HG02885 (cell line): ENCODE results near the gene PALMD.

ENCODE experiments used
- ATAC-seq: cut with Tn5 transposase; IDR thresholded peaks from one replicate; pipeline ENCODE4 v1.9.1; 2021; ENCODE audit warnings: mild to moderate bottlenecking; ENCODE audit not compliant: unreplicated experiment, poor library complexity

The PALMD gene

GRCh38 chr1:99629164-99629563, 16.7 kb upstream of the PALMD start:
- no peak for ATAC-seq

DNA sequence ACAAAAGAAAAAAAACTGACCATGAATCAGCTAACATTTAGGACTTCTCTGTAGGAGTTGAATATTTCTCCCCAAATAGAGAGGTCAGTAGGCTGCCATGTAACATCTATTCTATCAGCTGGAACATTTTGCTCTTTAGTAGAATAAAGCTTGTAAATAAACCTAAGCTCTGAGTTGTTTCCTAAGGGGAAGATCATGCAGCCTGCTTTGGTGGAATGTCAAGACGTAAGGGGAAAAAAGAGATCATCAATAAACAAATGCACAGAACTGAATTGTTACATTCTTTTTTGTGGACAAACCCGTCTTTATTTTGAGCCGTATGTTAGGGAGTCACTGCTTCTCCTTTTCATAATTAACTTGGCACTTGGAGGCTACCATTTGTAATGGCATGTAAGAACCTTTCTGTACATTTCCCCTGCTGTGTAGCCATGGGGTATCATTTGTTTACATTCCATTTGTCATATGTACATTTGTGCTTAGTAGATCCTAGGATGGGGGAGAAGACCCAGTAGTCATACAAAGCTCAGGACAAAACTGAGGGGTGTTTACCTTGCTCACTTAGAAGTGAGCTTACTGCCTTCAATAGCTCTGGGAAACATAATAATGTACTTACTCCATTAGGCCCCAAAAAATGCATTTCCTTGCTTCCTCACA, 10.8 kb upstream of the PALMD start:
- ATAC-seq: no peak

GRCh38 chr1:99635664-99636063, 10.2 kb upstream of the PALMD start:
- no peak for ATAC-seq

GRCh38 chr1:99636647-99637175, 9.2 kb upstream of the PALMD start:
- no peak for ATAC-seq

- ATAC-seq: no peak
Observed at GRCh38 chr1:99638853-99639252, 7.1 kb upstream of the PALMD start.

DNA sequence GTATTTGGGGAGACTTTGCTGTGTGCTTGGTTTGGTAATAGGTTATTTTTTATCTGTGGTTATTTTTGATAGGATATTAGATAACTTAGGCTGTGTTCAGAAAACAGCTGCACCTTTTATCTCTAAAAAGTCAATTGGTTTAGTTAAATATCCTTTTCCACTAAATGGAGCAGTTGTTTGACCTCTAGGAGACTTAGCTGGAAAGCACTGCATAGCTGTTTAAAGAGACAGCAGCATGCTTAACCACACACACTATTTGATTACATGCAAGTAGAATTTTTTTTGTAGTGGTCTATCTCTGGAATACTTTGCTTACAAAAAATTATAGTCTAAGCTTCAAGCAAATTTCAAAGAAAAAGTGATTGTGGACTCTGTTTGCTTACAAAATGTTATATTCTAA, 6.5 kb upstream of the PALMD start:
- no peak for ATAC-seq

- no peak for ATAC-seq
Observed at GRCh38 chr1:99639945-99640344, 6.0 kb upstream of the PALMD start.

DNA sequence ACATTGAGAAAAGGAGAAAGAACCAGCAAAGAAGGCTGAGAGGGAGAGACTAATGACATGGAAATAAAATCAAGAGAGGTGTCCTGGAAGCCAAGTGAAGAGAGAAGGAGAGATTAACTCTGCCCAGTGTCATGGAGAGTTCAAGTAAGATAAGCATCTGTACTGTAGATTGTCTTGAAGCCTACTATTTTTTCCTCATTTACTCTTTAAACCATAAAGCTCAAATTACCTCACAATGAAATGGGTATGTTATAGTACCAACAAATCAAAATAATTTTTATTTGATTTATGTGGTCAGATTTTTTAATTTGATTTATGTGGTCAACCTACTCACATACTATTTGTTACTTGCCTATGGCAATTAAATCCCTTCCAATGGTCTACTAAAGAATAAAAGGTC, 5.2 kb upstream of the PALMD start:
- ATAC-seq: no peak

DNA sequence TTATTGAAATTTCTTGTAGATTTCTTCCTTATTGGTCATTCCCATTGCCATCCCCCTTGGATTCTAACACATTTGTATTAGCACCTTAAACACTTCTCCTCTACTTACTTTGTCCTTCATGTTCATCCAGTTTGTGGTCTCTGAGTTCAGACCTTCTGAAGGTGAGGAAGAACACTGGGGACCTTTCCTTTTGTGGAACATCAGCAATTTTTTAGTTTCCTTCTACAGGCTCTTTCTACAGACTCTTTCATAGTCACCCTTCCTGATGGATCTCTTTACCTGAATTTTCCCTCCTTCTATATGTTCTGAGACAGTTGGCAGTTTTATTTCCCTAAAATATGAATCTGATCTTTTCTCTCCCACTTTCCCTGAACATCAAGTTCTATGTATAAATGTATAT, 4.4 kb upstream of the PALMD start:
- no peak for ATAC-seq

DNA sequence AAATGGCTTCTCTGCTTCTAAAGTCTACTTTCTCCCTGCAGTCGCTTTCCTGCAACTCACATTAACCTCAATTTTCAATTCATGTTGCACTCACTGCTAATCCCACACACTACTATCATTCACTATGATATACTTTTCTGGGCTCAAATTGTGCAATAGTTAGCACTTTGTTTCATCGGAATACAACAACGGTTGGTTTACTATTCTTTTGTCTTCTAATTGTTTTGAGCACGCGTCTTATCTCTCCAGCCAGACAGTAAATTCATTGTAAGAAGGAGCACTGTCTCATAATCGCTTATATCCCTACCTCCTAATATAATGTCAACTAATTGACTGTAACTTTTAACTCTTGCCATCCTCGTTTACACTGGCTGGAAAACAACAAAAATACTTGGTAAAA, 3.9 kb upstream of the PALMD start:
- ATAC-seq: no peak

GRCh38 chr1:99643021-99643779, 2.7 kb upstream of the PALMD start:
- ATAC-seq: no peak

DNA sequence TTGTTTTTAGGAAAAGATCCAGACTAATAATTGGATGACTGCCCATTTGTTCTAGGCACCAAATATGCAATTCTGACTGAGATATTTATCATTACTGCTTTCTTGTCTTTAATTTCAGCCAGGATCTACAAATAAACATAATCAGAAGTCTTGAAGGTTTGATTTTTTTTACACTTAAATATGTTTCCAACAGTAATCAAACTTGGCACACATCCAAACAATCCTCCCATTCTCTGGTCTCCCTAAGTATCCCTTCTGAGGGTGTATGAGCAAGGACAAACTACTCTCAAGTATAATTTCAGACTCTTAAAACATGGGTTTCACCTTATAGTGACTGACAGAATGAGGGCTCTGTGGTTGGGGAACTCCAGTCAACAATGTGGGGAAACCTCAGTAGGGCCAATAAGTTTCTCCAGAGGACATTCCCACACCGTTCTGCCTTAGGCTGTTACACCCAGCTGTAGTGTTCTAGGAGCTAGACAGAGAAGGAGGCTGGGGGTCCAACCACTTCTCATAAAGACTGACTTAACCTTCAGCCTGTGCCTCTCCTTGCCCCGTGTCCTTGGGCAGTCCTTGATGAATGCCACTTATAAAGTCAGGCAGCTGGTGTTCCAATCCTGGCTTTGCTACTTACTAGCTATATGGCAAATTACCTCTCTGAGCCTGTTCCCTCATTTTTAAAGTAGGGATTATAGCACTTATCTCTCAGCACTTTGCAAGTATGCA, 1.5 kb upstream of the PALMD start:
- no peak for ATAC-seq

GRCh38 chr1:99645203-99645602, 710 bp upstream of the PALMD start:
- no peak for ATAC-seq

DNA sequence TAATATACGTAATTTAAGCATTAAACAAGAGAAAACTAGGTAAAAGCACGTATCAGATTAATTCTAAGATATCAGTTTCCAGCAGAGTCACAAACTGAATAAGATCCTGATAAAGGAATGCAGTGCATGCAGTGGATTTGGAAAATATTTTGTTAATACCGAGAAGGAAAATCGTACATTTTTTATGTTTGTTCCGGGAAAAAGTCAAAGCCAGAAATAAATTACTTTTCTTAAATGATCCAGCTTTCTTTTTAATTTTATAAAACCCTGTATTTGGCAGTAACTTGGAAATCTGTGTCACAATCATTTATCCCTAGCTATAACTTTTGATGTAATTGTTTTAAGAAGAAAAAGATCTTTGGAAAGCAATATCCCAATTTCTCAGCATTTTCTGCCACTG, 955 bp downstream of the PALMD start:
- ATAC-seq: no peak

GRCh38 chr1:99647490-99647889, 1.6 kb downstream of the PALMD start:
- ATAC-seq: no peak

DNA sequence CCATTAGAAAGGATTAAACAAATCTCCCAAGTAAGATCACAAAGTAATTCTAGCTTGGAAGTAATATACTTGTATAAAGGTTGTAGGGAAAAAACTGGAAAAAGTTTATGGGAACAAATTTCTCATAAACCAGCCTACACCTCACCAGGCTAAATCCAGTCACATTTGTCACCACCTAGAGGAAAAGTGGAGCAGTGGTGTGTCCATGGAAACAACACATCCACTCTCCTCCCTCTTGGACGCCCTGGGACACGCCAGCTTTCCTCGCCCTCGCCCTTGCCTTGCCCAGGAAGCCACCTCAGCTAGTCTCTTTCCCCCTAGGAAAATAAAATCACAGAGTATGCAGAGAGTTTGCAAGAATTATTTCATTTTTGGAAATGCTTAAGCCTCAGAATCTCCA, 2.2 kb downstream of the PALMD start:
- no peak for ATAC-seq

GRCh38 chr1:99650030-99650429, 4.1 kb downstream of the PALMD start:
- no peak for ATAC-seq

DNA sequence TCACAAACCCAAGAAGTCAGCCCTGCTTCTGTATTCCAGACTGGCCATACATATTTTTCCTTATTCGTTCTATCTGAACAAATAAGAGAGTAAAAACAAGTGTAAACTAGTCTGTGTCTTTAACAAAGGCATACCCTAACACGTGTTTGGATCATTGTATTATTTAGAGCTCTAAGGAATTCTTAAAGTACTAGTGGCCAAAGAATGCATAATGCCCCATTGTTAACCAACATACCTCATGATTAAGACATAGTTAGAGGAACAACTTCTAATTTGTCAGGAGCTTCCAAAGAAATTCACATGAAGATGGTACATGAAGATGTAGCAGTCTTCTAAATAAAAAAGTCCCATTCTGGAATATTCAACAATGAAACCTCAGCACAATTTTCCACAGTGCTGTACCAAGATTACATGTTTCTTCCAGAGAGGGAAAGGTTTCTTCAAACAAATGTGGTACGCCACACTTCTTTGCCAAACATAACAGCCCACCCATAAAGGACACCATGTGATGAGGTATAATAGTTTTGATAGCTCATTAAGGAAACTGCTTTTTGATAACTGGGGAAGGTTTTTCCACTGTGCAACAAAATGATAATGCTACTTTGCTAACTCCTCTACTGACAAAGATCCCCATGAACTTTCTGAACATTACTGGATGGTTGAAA, 5.0 kb downstream of the PALMD start:
- ATAC-seq: no peak

DNA sequence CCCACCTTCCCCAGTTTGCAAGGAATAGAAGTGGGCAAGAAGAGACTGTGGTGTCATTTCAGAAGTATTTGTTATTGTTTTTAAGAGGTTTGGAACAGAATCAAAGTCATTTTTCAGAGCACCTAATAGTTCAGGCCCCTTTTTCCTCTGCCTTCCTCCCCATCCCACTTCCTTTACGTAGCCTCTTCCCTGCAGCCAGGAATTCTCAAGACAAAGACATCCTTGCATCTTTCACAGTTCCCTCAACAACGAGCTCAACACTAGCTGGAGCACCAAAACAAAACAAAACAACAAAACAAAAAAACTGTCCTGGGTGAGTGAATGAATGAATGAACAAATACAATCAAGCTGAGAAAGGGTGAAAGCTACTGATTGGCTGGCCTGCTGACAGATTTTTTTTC, 7.0 kb downstream of the PALMD start:
- no peak for ATAC-seq

DNA sequence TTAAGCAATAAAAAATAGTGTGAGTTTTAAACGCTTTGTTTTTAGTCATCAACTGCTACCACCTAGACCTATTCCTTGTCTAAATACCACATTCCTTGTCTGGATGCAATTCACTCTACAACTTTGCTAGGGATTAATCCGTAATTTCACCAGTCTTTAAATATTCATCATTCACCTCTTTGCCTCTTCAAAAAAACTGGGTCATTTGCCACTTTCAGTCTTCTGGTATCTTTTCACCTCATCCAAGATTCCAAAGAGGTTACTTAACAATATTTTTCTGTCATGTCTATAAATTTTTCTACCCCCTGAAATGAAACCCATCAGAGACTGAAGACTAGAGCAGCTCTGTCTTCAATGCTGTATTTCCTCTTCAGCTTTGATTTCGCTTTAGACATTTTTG, 9.5 kb downstream of the PALMD start:
- ATAC-seq: no peak

DNA sequence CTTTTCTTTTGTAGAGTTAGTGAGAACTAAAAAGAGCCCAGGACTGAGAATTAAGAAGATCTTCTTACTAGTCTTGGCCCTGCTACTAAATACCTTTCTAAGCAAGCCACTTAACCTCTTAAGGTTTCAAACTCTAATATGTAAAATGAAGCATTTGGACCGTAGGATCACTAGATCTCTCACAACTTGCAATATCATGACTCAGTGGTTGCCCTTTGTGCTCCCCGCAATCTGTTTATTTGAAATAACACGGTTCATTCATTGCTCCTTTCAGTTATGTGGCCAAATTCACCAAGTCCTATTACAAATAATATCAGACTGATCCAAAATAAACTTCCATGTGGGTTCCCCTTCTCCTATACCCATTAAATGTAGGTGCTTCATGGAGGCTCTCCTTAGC, 10.8 kb downstream of the PALMD start:
- ATAC-seq: no peak
